ENCODE measurements around the gene MYL9. TPM values are rescaled to one million over a fixed set of nuclear protein-coding genes. Genes with fewer than 3 reads are reported as not detected.

The MYL9 gene
- total and polyA plus RNA-seq, 2 experiments from 2014 or later = 29.7 to 100 TPM

DNA sequence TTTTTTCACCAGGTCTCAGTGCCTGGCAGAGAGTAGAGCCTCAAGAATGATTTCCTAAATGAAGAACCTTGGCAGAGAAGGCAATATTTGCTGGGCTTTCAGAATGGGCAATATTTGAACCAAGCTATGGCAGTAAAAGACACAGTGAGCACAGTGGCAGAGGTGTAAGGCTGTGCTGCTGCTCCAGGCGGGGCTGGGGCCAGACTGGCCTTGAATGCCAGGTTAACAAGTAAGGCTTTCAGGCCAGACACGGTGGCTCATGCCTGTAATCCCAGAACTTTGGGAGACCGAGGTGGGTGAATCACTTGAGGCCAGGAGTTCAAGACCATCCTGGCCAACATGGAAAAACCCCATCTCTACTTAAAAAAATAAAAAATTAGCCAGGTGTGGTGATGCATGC is 8.5 kb upstream of the MYL9 start (continued):
- TF ChIP-seq, protein P1, sequence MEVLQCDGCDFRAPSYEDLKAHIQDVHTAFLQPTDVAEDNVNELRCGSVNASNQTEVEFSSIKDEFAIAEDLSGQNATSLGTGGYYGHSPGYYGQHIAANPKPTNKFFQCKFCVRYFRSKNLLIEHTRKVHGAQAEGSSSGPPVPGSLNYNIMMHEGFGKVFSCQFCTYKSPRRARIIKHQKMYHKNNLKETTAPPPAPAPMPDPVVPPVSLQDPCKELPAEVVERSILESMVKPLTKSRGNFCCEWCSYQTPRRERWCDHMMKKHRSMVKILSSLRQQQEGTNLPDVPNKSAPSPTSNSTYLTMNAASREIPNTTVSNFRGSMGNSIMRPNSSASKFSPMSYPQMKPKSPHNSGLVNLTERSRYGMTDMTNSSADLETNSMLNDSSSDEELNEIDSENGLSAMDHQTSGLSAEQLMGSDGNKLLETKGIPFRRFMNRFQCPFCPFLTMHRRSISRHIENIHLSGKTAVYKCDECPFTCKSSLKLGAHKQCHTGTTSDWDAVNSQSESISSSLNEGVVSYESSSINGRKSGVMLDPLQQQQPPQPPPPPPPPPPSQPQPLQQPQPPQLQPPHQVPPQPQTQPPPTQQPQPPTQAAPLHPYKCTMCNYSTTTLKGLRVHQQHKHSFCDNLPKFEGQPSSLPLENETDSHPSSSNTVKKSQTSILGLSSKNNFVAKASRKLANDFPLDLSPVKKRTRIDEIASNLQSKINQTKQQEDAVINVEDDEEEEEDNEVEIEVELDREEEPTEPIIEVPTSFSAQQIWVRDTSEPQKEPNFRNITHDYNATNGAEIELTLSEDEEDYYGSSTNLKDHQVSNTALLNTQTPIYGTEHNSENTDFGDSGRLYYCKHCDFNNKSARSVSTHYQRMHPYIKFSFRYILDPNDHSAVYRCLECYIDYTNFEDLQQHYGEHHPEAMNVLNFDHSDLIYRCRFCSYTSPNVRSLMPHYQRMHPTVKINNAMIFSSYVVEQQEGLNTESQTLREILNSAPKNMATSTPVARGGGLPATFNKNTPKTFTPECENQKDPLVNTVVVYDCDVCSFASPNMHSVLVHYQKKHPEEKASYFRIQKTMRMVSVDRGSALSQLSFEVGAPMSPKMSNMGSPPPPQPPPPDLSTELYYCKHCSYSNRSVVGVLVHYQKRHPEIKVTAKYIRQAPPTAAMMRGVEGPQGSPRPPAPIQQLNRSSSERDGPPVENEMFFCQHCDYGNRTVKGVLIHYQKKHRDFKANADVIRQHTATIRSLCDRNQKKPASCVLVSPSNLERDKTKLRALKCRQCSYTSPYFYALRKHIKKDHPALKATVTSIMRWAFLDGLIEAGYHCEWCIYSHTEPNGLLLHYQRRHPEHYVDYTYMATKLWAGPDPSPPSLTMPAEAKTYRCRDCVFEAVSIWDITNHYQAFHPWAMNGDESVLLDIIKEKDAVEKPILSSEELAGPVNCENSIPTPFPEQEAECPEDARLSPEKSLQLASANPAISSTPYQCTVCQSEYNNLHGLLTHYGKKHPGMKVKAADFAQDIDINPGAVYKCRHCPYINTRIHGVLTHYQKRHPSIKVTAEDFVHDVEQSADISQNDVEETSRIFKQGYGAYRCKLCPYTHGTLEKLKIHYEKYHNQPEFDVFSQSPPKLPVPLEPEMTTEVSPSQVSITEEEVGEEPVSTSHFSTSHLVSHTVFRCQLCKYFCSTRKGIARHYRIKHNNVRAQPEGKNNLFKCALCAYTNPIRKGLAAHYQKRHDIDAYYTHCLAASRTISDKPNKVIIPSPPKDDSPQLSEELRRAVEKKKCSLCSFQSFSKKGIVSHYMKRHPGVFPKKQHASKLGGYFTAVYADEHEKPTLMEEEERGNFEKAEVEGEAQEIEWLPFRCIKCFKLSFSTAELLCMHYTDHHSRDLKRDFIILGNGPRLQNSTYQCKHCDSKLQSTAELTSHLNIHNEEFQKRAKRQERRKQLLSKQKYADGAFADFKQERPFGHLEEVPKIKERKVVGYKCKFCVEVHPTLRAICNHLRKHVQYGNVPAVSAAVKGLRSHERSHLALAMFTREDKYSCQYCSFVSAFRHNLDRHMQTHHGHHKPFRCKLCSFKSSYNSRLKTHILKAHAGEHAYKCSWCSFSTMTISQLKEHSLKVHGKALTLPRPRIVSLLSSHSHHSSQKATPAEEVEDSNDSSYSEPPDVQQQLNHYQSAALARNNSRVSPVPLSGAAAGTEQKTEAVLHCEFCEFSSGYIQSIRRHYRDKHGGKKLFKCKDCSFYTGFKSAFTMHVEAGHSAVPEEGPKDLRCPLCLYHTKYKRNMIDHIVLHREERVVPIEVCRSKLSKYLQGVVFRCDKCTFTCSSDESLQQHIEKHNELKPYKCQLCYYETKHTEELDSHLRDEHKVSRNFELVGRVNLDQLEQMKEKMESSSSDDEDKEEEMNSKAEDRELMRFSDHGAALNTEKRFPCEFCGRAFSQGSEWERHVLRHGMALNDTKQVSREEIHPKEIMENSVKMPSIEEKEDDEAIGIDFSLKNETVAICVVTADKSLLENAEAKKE (CRISPR knock-in tag; IDR thresholded peaks at IDR 0.05) = no peak
- no peak for TF ChIP-seq ZNF331 (CRISPR knock-in tag; IDR thresholded peaks at IDR 0.05; ENCODE audit: low read depth)
- TF ChIP-seq STAT1 (IDR thresholded peaks at IDR 0.05; ENCODE audit: unreplicated experiment) = no peak
- TF ChIP-seq CREB1 (CRISPR knock-in tag; IDR thresholded peaks at IDR 0.05; ENCODE audit: low read depth) = no peak
- TF ChIP-seq ZNF114 (CRISPR knock-in tag; IDR thresholded peaks at IDR 0.05) = no peak
- no peak for TF ChIP-seq EZH2 (IDR thresholded peaks at IDR 0.05; ENCODE audit: low read depth, unreplicated experiment)
- TF ChIP-seq, protein P2, sequence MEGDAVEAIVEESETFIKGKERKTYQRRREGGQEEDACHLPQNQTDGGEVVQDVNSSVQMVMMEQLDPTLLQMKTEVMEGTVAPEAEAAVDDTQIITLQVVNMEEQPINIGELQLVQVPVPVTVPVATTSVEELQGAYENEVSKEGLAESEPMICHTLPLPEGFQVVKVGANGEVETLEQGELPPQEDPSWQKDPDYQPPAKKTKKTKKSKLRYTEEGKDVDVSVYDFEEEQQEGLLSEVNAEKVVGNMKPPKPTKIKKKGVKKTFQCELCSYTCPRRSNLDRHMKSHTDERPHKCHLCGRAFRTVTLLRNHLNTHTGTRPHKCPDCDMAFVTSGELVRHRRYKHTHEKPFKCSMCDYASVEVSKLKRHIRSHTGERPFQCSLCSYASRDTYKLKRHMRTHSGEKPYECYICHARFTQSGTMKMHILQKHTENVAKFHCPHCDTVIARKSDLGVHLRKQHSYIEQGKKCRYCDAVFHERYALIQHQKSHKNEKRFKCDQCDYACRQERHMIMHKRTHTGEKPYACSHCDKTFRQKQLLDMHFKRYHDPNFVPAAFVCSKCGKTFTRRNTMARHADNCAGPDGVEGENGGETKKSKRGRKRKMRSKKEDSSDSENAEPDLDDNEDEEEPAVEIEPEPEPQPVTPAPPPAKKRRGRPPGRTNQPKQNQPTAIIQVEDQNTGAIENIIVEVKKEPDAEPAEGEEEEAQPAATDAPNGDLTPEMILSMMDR (conservative IDR thresholded peaks at IDR 0.05; ENCODE audit: low read depth in 2 of 2) = no peak

Measured in GM23338 (cell line).